Sigmoid colon (tissue), 4 donors: ENCODE results near the gene CDH13.

Source experiments
- CTCF ChIP-seq, 4 experiments: fragments of 450-650 bp in 3 of 4; fragments of 200-600 bp in 1 of 4; IDR thresholded peaks; one replicate each; pipeline ENCODE4 v1.5.1; 2016 to 2019; ENCODE audit warnings: antibody characterized with exemption in 4 of 4, mild to moderate bottlenecking in 3 of 4, moderate library complexity in 2 of 4
- EP300 ChIP-seq, 4 donors: sonication (generic); formaldehyde crosslinking; IDR thresholded peaks; one replicate each; pipeline ENCODE4 v1.6.1; 2017; ENCODE audit warnings: antibody characterized with exemption in 4 of 4
- POLR2A ChIP-seq, 2 donors: fragments of 450-650 bp; IDR thresholded peaks; one replicate each; pipeline ENCODE4 v1.6.1; 2016; ENCODE audit warnings: antibody characterized with exemption in 2 of 2, mild to moderate bottlenecking in 2 of 2, moderate library complexity in 2 of 2
- POLR2AphosphoS5 ChIP-seq, 4 donors: sonication (generic); formaldehyde crosslinking; IDR thresholded peaks; one replicate each; pipeline ENCODE4 v1.6.1; 2017; ENCODE audit warnings: antibody characterized with exemption in 4 of 4

GRCh38 chr16:82625066-82625968, 1.5 kb upstream of the CDH13 start:
- TF ChIP-seq POLR2A (IDR thresholded peaks at IDR 0.05) (no peak), CTCF (IDR thresholded peaks at IDR 0.05) (no peak), EP300 (IDR thresholded peaks at IDR 0.05) (no peak), POLR2AphosphoS5 (IDR thresholded peaks at IDR 0.05) (no peak)
